BE2C (cell line): ENCODE measurements around the gene EPS8.

Experiments
- DNase-seq: peaks from one replicate; pipeline ENCODE4 v3.0.0-alpha.2; 2020
- H3K27me3 ChIP-seq: fragments of 250-450 bp; sonication (Bioruptor Pico); 2 replicates; pipeline ENCODE4 v1.5.1; 2020; ENCODE audit warnings: mild to moderate bottlenecking
- H3K36me3 ChIP-seq: fragments of 250-450 bp; sonication (Bioruptor Pico); 2 replicates; pipeline ENCODE4 v1.5.1; 2020; ENCODE audit warnings: mild to moderate bottlenecking
- H3K4me1 ChIP-seq: fragments of 250-450 bp; sonication (Bioruptor Pico); 2 replicates; pipeline ENCODE4 v1.5.1; 2020
- H3K4me3 ChIP-seq: 2 replicates; pipeline ENCODE4 v1.5.1; 2011; ENCODE audit warnings: low read depth, low read length
- H3K9me3 ChIP-seq: fragments of 250-450 bp; sonication (Bioruptor Pico); 2 replicates; pipeline ENCODE4 v1.5.1; 2020
- TF ChIP-seq, protein P1 (sequence below): IDR thresholded peaks from 2 replicates; pipeline ENCODE4 v1.5.1; 2012; ENCODE audit warnings: mild to moderate bottlenecking, low read depth, low read length

Gene EPS8

DNA sequence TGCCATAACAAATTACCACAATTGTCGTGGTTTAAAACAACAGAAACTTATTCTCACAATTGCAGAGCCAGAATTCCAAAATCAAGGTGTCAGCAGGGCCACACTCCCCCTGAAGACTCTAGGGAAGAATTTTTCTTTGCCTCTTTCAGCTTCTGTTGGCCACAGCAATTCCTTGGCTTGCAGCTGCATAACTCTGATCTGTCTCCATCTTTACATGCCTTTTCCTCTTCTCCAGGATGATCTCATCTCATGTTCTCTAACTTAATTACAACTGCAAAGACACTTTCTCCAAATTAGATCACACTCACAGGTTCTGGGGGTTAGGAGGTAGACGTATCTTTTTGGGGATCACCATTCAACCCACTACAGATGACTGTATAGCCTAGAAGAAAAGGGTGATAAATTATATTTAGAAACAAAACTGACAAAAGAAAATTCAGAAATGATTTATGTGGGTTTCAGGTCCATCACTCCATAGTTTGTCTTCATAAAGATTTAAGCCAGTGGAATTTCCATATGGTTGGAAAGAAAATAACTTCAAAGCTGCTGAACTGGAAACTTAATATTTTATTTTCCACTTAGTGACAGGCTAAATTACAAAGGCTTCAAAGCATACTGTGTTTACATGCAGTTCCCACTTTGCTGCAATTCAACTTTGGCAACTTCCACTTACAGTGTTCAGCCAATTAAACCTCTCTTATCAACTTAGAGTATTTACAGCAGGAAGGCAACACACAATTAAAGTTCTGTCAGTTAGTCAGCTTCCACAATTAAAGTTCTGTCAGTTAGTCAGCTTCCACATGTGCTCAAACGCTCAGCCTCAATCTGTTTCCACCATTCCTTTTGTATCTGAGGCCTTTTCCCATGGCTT, 213.3 kb downstream of the EPS8 start:
- H3K27me3 ChIP-seq = no peaks in the 10 kb centered on the region
- no peak overlapping the region for H3K4me3 ChIP-seq
- no peaks in the 10 kb centered on the region for H3K9me3 ChIP-seq
- no peaks in the 10 kb centered on the region for H3K4me1 ChIP-seq
- no peak for DNase-seq
- no peaks in the 10 kb centered on the region for H3K36me3 ChIP-seq
- TF ChIP-seq, protein P1, sequence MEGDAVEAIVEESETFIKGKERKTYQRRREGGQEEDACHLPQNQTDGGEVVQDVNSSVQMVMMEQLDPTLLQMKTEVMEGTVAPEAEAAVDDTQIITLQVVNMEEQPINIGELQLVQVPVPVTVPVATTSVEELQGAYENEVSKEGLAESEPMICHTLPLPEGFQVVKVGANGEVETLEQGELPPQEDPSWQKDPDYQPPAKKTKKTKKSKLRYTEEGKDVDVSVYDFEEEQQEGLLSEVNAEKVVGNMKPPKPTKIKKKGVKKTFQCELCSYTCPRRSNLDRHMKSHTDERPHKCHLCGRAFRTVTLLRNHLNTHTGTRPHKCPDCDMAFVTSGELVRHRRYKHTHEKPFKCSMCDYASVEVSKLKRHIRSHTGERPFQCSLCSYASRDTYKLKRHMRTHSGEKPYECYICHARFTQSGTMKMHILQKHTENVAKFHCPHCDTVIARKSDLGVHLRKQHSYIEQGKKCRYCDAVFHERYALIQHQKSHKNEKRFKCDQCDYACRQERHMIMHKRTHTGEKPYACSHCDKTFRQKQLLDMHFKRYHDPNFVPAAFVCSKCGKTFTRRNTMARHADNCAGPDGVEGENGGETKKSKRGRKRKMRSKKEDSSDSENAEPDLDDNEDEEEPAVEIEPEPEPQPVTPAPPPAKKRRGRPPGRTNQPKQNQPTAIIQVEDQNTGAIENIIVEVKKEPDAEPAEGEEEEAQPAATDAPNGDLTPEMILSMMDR = no peak

DNA sequence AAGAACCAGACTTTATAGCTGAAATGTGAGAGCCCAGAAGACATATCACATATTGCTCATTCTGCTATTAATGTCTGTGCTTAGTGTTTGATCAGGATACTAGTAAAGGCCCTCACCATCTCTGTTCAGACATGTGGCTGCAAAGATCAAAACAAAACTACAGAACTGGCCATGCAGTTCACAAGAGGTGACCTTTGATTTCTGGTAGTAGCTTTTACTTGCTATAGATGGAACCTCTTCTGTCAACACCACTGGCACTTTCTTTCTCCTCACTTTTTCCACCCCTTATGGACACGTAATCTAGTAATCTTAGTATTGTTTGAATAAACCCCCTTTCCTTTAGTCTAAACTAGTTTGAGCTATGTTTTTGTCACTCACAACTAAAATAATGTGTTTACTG, 214.8 kb downstream of the EPS8 start:
- Histone ChIP-seq H3K4me3 (no peak overlapping the region), H3K4me1 (no peaks in the 10 kb centered on the region), H3K27me3 (no peaks in the 10 kb centered on the region), H3K9me3 (no peaks in the 10 kb centered on the region), H3K36me3 (no peaks in the 10 kb centered on the region)
- DNase-seq = no peak
- TF ChIP-seq, protein P1 = no peak
